Measurements from ENCODE around the gene UBE2S.

The UBE2S gene

GRCh38 chr19:55442372-55442961 lies 34.9 kb upstream of the UBE2S start:
- no peak overlapping the region for H3K9ac ChIP-seq (ENCODE audit: low read length)
- H3K79me2 ChIP-seq (ENCODE audit: control insufficient read depth, insufficient read depth, low read length) = no peaks in the 10 kb centered on the region
- H3K27me3 ChIP-seq (ENCODE audit: insufficient read depth, low read length, poor library complexity) = peaks cover 43% of the 10 kb centered on the region
- no peak overlapping the region for H4K5ac ChIP-seq (ENCODE audit: low read length)
- H2BK120ac ChIP-seq (ENCODE audit: low read depth, low read length) = no peak overlapping the region
- no peak overlapping the region for H2BK5ac ChIP-seq (ENCODE audit: low read length)
- no peak overlapping the region for H3K18ac ChIP-seq (ENCODE audit: low read length)
- H3K79me1 ChIP-seq (ENCODE audit: low read length) = no peaks in the 10 kb centered on the region
- no CpG with 5 or more reads among the region's 72 CpGs for WGBS (ENCODE audit: extremely low coverage, insufficient coverage, low lambda C conversion rate)
- H3K4ac ChIP-seq (ENCODE audit: low read depth, low read length) = no peak overlapping the region
- H3K27ac ChIP-seq (ENCODE audit: low read depth, low read length) = no peak overlapping the region
- no peak overlapping the region for H3K23ac ChIP-seq (ENCODE audit: low read length)
- no peak overlapping the region for H3K4me3 ChIP-seq (ENCODE audit: low read length)
- no peak overlapping the region for H2AK5ac ChIP-seq (ENCODE audit: low read length)
- H3K4me2 ChIP-seq (ENCODE audit: low read length) = no peak overlapping the region
- DNase-seq = no peak
- no peak overlapping the region for H4K8ac ChIP-seq (ENCODE audit: low read depth, low read length)
- no peak overlapping the region for H2BK15ac ChIP-seq (replicated peaks; ENCODE audit: low read depth)
- no peak overlapping the region for H3K56ac ChIP-seq (ENCODE audit: low read length)
- no peaks in the 10 kb centered on the region for H3K36me3 ChIP-seq (ENCODE audit: control insufficient read depth, insufficient read depth, low read length)
- no peaks in the 10 kb centered on the region for H3K4me1 ChIP-seq (ENCODE audit: control insufficient read depth, low read depth, low read length)

DNA sequence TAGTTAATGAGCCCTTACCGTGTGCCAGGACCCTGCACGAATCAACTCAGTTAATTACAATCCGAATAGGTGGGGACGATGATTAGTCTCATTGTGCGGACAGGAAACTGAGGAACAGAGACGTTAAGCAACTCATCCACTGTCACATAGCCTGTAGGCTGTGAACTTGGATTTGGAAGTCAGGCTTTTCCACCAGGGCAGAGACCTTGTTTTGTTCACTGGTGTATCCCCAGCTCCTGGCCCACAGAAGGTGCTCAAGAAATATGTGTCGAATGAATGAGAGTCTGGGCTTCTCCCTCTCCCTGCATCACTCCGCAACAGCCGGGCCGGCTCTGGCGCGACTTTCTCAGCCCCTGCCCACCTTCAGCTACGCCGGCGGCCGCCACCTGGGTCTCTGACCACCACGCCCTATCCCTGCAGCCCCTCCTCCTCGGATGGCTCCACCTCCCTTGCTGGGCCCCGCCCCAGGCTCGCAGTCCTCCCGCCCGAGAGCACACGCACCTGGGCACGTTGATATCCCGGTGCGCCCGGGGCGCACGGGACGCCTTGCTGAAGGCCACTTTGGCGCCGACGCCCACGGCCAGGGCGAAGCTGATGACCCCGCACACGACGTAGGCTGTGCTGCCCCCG lies 34.2 kb upstream of the UBE2S start:
- Histone ChIP-seq H3K4me1 (ENCODE audit: control insufficient read depth, low read depth, low read length) (no peaks in the 10 kb centered on the region), H3K36me3 (ENCODE audit: control insufficient read depth, insufficient read depth, low read length) (no peaks in the 10 kb centered on the region), H3K27me3 (ENCODE audit: insufficient read depth, low read length, poor library complexity) (peaks cover 43% of the 10 kb centered on the region), H3K18ac (ENCODE audit: low read length) (no peak overlapping the region), H3K56ac (ENCODE audit: low read length) (no peak overlapping the region), H3K4ac (ENCODE audit: low read depth, low read length) (no peak overlapping the region), H3K4me2 (ENCODE audit: low read length) (no peak overlapping the region), H4K5ac (ENCODE audit: low read length) (no peak overlapping the region), H3K79me1 (ENCODE audit: low read length) (no peaks in the 10 kb centered on the region), H2BK120ac (ENCODE audit: low read depth, low read length) (no peak overlapping the region), H3K79me2 (ENCODE audit: control insufficient read depth, insufficient read depth, low read length) (no peaks in the 10 kb centered on the region), H3K27ac (ENCODE audit: low read depth, low read length) (no peak overlapping the region), H4K8ac (ENCODE audit: low read depth, low read length) (no peak overlapping the region), H3K4me3 (ENCODE audit: low read length) (no peak overlapping the region), H2AK5ac (ENCODE audit: low read length) (no peak overlapping the region), H3K9ac (ENCODE audit: low read length) (no peak overlapping the region), H3K23ac (ENCODE audit: low read length) (no peak overlapping the region), H2BK5ac (ENCODE audit: low read length) (no peak overlapping the region), H2BK15ac (replicated peaks; ENCODE audit: low read depth) (no peak overlapping the region)
- no CpG with 5 or more reads among the region's 39 CpGs for WGBS (ENCODE audit: extremely low coverage, insufficient coverage, low lambda C conversion rate)
- peak; percentile 56 for DNase-seq

DNA sequence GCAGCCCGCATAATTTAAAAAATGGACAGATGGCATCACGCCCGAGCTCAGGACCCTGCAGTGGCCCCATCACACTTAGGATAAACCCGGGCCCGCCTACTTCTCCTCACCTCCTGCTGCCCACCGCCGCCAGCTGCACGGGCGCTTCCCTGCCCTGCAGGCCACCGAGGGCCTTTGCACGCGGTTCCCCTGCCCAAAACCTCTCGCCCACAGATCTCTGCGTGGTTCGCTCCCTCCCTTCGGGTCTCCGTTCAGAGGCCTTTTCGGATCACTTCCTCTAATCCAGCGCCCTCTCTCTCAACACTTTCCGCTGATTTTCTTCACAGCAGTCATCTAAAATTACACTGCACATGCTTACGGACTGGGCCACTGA lies 33.7 kb upstream of the UBE2S start:
- DNase-seq = no peak
- no peak overlapping the region for H4K5ac ChIP-seq (ENCODE audit: low read length)
- H3K27ac ChIP-seq (ENCODE audit: low read depth, low read length) = no peak overlapping the region
- H3K4ac ChIP-seq (ENCODE audit: low read depth, low read length) = no peak overlapping the region
- no peak overlapping the region for H2BK120ac ChIP-seq (ENCODE audit: low read depth, low read length)
- H3K4me3 ChIP-seq (ENCODE audit: low read length) = no peak overlapping the region
- peaks cover 43% of the 10 kb centered on the region for H3K27me3 ChIP-seq (ENCODE audit: insufficient read depth, low read length, poor library complexity)
- H2AK5ac ChIP-seq (ENCODE audit: low read length) = no peak overlapping the region
- no peak overlapping the region for H2BK5ac ChIP-seq (ENCODE audit: low read length)
- H3K36me3 ChIP-seq (ENCODE audit: control insufficient read depth, insufficient read depth, low read length) = no peaks in the 10 kb centered on the region
- WGBS (ENCODE audit: extremely low coverage, insufficient coverage, low lambda C conversion rate) = no CpG with 5 or more reads among the region's 21 CpGs
- no peaks in the 10 kb centered on the region for H3K79me1 ChIP-seq (ENCODE audit: low read length)
- H3K79me2 ChIP-seq (ENCODE audit: control insufficient read depth, insufficient read depth, low read length) = no peaks in the 10 kb centered on the region
- no peak overlapping the region for H3K18ac ChIP-seq (ENCODE audit: low read length)
- no peak overlapping the region for H3K4me2 ChIP-seq (ENCODE audit: low read length)
- H3K4me1 ChIP-seq (ENCODE audit: control insufficient read depth, low read depth, low read length) = no peaks in the 10 kb centered on the region
- H2BK15ac ChIP-seq (replicated peaks; ENCODE audit: low read depth) = no peak overlapping the region
- H3K23ac ChIP-seq (ENCODE audit: low read length) = no peak overlapping the region
- no peak overlapping the region for H4K8ac ChIP-seq (ENCODE audit: low read depth, low read length)
- no peak overlapping the region for H3K9ac ChIP-seq (ENCODE audit: low read length)
- H3K56ac ChIP-seq (ENCODE audit: low read length) = no peak overlapping the region

- Histone ChIP-seq H3K27ac (ENCODE audit: low read depth, low read length) (no peak overlapping the region), H4K8ac (ENCODE audit: low read depth, low read length) (no peak overlapping the region), H3K4me3 (ENCODE audit: low read length) (no peak overlapping the region), H2BK120ac (ENCODE audit: low read depth, low read length) (no peak overlapping the region), H3K9ac (ENCODE audit: low read length) (no peak overlapping the region), H3K4me1 (ENCODE audit: control insufficient read depth, low read depth, low read length) (no peaks in the 10 kb centered on the region), H2BK5ac (ENCODE audit: low read length) (no peak overlapping the region), H3K79me1 (ENCODE audit: low read length) (no peaks in the 10 kb centered on the region), H3K23ac (ENCODE audit: low read length) (no peak overlapping the region), H3K27me3 (ENCODE audit: insufficient read depth, low read length, poor library complexity) (peaks cover 40% of the 10 kb centered on the region), H3K79me2 (ENCODE audit: control insufficient read depth, insufficient read depth, low read length) (no peaks in the 10 kb centered on the region), H4K5ac (ENCODE audit: low read length) (no peak overlapping the region), H2AK5ac (ENCODE audit: low read length) (no peak overlapping the region), H2BK15ac (replicated peaks; ENCODE audit: low read depth) (no peak overlapping the region), H3K56ac (ENCODE audit: low read length) (no peak overlapping the region), H3K4me2 (ENCODE audit: low read length) (no peak overlapping the region), H3K4ac (ENCODE audit: low read depth, low read length) (no peak overlapping the region), H3K36me3 (ENCODE audit: control insufficient read depth, insufficient read depth, low read length) (no peaks in the 10 kb centered on the region), H3K18ac (ENCODE audit: low read length) (no peak overlapping the region)
- peak; percentile 60 for DNase-seq
- WGBS (ENCODE audit: extremely low coverage, insufficient coverage, low lambda C conversion rate) = no CpG with 5 or more reads among the region's 39 CpGs
These were observed 33.0 kb upstream of the UBE2S start for GRCh38 chr19:55440411-55441105.

GRCh38 chr19:55439052-55439451 lies 31.5 kb upstream of the UBE2S start:
- Histone ChIP-seq H3K79me2 (ENCODE audit: control insufficient read depth, insufficient read depth, low read length) (no peaks in the 10 kb centered on the region), H4K8ac (ENCODE audit: low read depth, low read length) (no peak overlapping the region)

More at GRCh38 chr19:55439052-55439451, 31.5 kb upstream of the UBE2S start:
- H3K18ac ChIP-seq (ENCODE audit: low read length) = no peak overlapping the region
- no peak overlapping the region for H3K4me2 ChIP-seq (ENCODE audit: low read length)
- H3K79me1 ChIP-seq (ENCODE audit: low read length) = no peaks in the 10 kb centered on the region
- no peak overlapping the region for H3K4ac ChIP-seq (ENCODE audit: low read depth, low read length)
- H3K23ac ChIP-seq (ENCODE audit: low read length) = no peak overlapping the region
- no peak overlapping the region for H3K9ac ChIP-seq (ENCODE audit: low read length)
- no peak overlapping the region for H4K5ac ChIP-seq (ENCODE audit: low read length)
- H3K36me3 ChIP-seq (ENCODE audit: control insufficient read depth, insufficient read depth, low read length) = no peaks in the 10 kb centered on the region
- no peak overlapping the region for H3K4me3 ChIP-seq (ENCODE audit: low read length)
- H3K27me3 ChIP-seq (ENCODE audit: insufficient read depth, low read length, poor library complexity) = peaks cover 29% of the 10 kb centered on the region
- no peak overlapping the region for H2BK120ac ChIP-seq (ENCODE audit: low read depth, low read length)
- no peak for DNase-seq
- no CpG with 5 or more reads among the region's 5 CpGs for WGBS (ENCODE audit: extremely low coverage, insufficient coverage, low lambda C conversion rate)
- H2BK5ac ChIP-seq (ENCODE audit: low read length) = no peak overlapping the region
- no peak overlapping the region for H3K27ac ChIP-seq (ENCODE audit: low read depth, low read length)
- no peak overlapping the region for H3K56ac ChIP-seq (ENCODE audit: low read length)
- H2BK15ac ChIP-seq (replicated peaks; ENCODE audit: low read depth) = no peak overlapping the region
- no peak overlapping the region for H2AK5ac ChIP-seq (ENCODE audit: low read length)
- H3K4me1 ChIP-seq (ENCODE audit: control insufficient read depth, low read depth, low read length) = no peaks in the 10 kb centered on the region
